Smooth muscle cell (in vitro differentiated cells): ENCODE results near the gene NDUFS7. TPM values are rescaled to one million over a fixed set of nuclear protein-coding genes. Genes with fewer than 3 reads are reported as not detected.

Source experiments
- DNase-seq: peaks from one replicate; lab custom pipeline; 2025; ENCODE audit not compliant: unreplicated experiment; lab: John Stamatoyannopoulos, UW
- H2AFZ ChIP-seq: fragments of 200-600 bp; sonication (generic); 2 replicates; pipeline ENCODE4 v1.6.0; 2016; ENCODE audit warnings: antibody characterized with exemption, low read depth, mild to moderate bottlenecking
- H3F3A ChIP-seq: fragments of 200-600 bp; sonication (generic); 2 replicates; pipeline ENCODE4 v1.6.0; 2017; ENCODE audit warnings: antibody characterized with exemption, low read depth
- H3K27ac ChIP-seq: fragments of 200-600 bp; sonication (generic); 2 replicates; pipeline ENCODE4 v1.5.1; 2016; ENCODE audit warnings: low read depth, mild to moderate bottlenecking
- H3K27me3 ChIP-seq: fragments of 200-600 bp; sonication (generic); 2 replicates; pipeline ENCODE4 v1.6.1; 2016; ENCODE audit warnings: low read depth, mild to moderate bottlenecking
- H3K36me3 ChIP-seq: fragments of 200-600 bp; sonication (generic); 2 replicates; pipeline ENCODE4 v1.5.1; 2016; ENCODE audit warnings: low read depth
- H3K4me1 ChIP-seq: fragments of 200-600 bp; sonication (generic); 2 replicates; pipeline ENCODE4 v1.5.1; 2016; ENCODE audit warnings: low read depth
- H3K4me2 ChIP-seq: fragments of 200-600 bp; sonication (generic); 2 replicates; pipeline ENCODE4 v1.6.0; 2016; ENCODE audit warnings: mild to moderate bottlenecking
- H3K4me3 ChIP-seq: fragments of 200-600 bp; sonication (generic); 2 replicates; pipeline ENCODE4 v1.5.1; 2016; ENCODE audit warnings: mild to moderate bottlenecking
- H3K79me2 ChIP-seq: fragments of 200-600 bp; sonication (generic); 2 replicates; pipeline ENCODE4 v1.6.0; 2016; ENCODE audit warnings: low read depth, mild to moderate bottlenecking
- H3K9ac ChIP-seq: fragments of 200-600 bp; sonication (generic); 2 replicates; pipeline ENCODE4 v1.6.0; 2016; ENCODE audit warnings: low read depth
- H3K9me3 ChIP-seq: fragments of 200-600 bp; sonication (generic); replicated peaks from 2 replicates; pipeline ENCODE4 v1.5.1; 2016; ENCODE audit warnings: low read depth
- H4K20me1 ChIP-seq: fragments of 200-600 bp; sonication (generic); 2 replicates; pipeline ENCODE4 v1.6.0; 2016; ENCODE audit warnings: low read depth
- CTCF ChIP-seq: fragments of 200-600 bp; sonication (generic); IDR thresholded peaks from 2 replicates; pipeline ENCODE4 v1.5.1; 2017; ENCODE audit warnings: borderline replicate concordance, mild to moderate bottlenecking, antibody characterized with exemption; ENCODE audit not compliant: insufficient read depth, poor library complexity, severe bottlenecking
- WGBS: methylation state at CpG from one replicate; pipeline ENCODE4 v1.1.7; 2016; ENCODE audit warnings: low lambda C conversion rate; 5-methylcytosine and 5-hydroxymethylcytosine counted together
- polyA plus RNA-seq: library from polyadenylated mRNA; unstranded; fragments of >200 nt; fragmentation: Nextera tagmentation; extraction: Ambion mirVana; gene quantifications from 2 replicates; pipeline ENCODE4 v1.2.1, GENCODE V29; 2016
- total RNA-seq: library from RNA; depleted of rRNA; stranded (reverse); fragments of >200 nt; gene quantifications from 2 replicates; pipeline ENCODE4 v1.2.3, GENCODE V29; 2014

NDUFS7 gene
- total and polyA plus RNA-seq, 2 experiments from 2014 or later: 95.8 to 245 TPM

GRCh38 chr19:1400281-1401137, 16.8 kb downstream of the NDUFS7 start:
- H3K4me1 ChIP-seq: no peaks in the 10 kb centered on the region
- no peaks in the 10 kb centered on the region for H3K36me3 ChIP-seq
- no peaks in the 10 kb centered on the region for H3K9me3 ChIP-seq
- H3K79me2 ChIP-seq: no peaks in the 10 kb centered on the region
- peak overlapping the region; percentile 96 for H3K4me2 ChIP-seq
- 61% methylated on average over 31 of the region's 36 CpGs for WGBS
- no peak for TF ChIP-seq CTCF
- DNase-seq: no peak
- no peak overlapping the region for H2AFZ ChIP-seq
- no peaks in the 10 kb centered on the region for H4K20me1 ChIP-seq
- H3K4me3 ChIP-seq: peak overlapping the region; percentile 71
- H3K27ac ChIP-seq: no peak overlapping the region
- H3F3A ChIP-seq: no peaks in the 10 kb centered on the region
- no peaks in the 10 kb centered on the region for H3K27me3 ChIP-seq
- no peak overlapping the region for H3K9ac ChIP-seq

- H3F3A ChIP-seq: peaks cover 5% of the 10 kb centered on the region
- DNase-seq: no peak
- no peak within 1 kb of the TSS for H3K27ac ChIP-seq
- H3K4me2 ChIP-seq: peak within 1 kb of the TSS; percentile 96
- H3K4me3 ChIP-seq: peak within 1 kb of the TSS; percentile 71
- H3K79me2 ChIP-seq: no peaks in the 10 kb centered on the region
- no peaks in the 10 kb centered on the region for H3K9me3 ChIP-seq
- H4K20me1 ChIP-seq: no peaks in the 10 kb centered on the region
- peak; percentile 45 for TF ChIP-seq CTCF
- H2AFZ ChIP-seq: peak within 1 kb of the TSS; percentile 31
- no peak within 1 kb of the TSS for H3K9ac ChIP-seq
- H3K36me3 ChIP-seq: no peaks in the 10 kb centered on the region
- no peaks in the 10 kb centered on the region for H3K27me3 ChIP-seq
- WGBS: 4% methylated on average over 47 of the region's 87 CpGs
- no peaks in the 10 kb centered on the region for H3K4me1 ChIP-seq
Measured at GRCh38 chr19:1401138-1401888, 17.6 kb downstream of the NDUFS7 start, which contains the start of gene GAMT. TSS of gene GAMT (minus strand) at chr19:1401542. CDS start at chr19:1401476, 66 bp downstream.

DNA sequence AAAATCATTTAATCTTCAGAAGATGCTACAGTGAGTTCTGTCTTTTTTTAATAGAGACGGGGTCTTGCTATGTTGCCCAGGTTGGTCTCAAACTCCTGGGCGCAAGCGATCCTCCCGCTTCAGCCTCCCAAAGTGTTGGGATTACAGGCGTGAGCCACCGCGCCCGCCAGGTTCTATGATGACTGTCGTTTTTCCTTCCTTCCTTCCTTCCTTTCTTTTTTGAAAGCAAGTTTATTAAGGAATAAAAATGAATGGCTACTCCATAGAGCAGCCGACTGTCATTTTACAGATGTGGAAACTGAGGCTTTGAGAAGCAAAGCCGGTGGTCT, 18.1 kb downstream of the NDUFS7 start:
- H4K20me1 ChIP-seq: no peaks in the 10 kb centered on the region
- H3K9ac ChIP-seq: no peak overlapping the region
- H3K79me2 ChIP-seq: no peaks in the 10 kb centered on the region
- H3K27ac ChIP-seq: no peak overlapping the region
- peak overlapping the region; percentile 31 for H2AFZ ChIP-seq
- peak overlapping the region; percentile 96 for H3K4me2 ChIP-seq
- 81% methylated on average over 11 of the region's 11 CpGs for WGBS
- no peak for DNase-seq
- H3K4me1 ChIP-seq: no peaks in the 10 kb centered on the region
- H3F3A ChIP-seq: peaks cover 10% of the 10 kb centered on the region
- H3K9me3 ChIP-seq: no peaks in the 10 kb centered on the region
- H3K36me3 ChIP-seq: no peaks in the 10 kb centered on the region
- H3K4me3 ChIP-seq: peak overlapping the region; percentile 71
- no peaks in the 10 kb centered on the region for H3K27me3 ChIP-seq
- no peak for TF ChIP-seq CTCF
